ENCODE results near the gene DHX57.
A peak's percentile ranks its signal among the peaks of the same experiment; 100 is the strongest.

The DHX57 gene

DNA sequence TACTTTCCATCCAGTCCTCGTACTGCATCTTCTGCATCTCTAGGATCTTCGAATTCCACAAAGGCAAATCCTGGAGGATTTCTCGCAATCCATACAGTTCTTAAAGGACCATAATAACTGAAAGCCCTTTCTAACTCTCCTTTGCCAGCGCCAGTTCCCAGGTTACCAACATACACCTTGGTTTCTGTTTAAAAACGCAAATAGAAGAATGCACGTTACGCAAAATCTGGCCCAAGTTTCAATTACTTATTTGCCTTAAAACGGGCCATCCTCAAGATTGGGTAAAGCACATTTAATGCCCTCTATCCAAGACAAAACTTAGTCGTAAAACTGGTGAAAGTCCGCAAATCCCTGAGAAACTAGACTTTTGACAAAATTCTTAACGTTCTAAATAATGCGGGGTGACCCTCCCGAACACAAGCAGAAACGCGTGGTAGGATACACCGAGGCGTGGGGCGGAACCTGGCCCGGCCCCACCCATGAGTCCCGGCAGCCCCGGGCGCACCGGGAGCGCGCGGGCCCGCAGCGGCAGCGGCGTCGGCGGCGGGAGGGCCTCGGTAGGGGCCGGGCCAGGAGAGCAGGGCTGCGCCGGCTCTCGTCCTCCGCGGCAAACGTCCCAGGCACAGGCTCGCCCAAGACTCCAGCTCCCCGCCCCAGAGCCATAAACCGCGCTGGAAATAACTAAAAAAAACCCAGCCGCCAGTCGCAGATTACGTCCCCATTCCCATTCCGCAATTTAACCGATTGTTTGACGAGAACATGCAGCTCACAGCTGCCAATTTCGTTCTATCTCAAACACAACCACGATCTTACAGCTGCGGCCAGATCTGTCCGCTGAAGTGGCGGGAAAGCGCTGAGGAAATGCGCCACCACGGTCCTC is 125.5 kb downstream of the DHX57 start:
- DNase-seq (ENCODE audit: low read depth): peak; percentile 29

DNA sequence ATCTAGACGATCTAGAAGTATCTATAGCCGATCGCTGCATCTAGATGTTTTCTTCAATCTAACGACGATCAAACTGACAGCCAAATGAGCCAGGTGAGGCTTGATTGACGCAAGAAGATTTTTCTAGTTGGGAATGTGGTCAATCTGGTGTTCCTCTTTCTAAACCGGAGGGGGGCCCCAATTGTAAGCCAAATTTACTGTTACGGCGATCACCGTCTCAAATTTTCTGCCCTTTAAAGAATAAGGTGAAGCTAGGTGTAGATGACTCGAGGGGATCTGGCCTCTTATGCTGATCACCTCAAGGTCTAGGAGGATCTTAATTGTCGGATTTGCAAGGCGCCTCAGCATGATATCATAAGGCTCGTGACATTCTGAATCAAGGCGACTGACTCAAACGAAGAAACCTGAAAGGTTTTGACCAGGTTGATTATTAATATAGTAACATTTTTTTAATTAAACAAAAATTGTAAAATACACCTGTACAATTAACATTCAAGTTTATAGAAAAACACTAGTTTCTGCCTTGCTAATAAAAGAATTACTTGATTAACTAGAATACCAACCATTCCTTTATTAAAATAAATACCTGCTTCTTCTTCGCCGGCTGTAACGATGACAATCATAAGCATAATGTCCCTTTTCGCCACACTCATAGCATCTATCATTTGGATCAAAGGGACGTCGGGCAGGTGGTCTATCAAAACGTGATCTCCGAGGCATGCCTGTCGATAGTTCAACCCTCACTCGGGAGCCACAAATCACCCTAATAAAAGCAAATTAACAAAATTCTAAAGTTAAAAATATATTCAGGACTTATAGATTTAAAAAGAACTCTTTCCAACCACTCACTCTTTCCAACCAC is 126.6 kb downstream of the DHX57 start:
- DNase-seq (ENCODE audit: low read depth): no peak

DNA sequence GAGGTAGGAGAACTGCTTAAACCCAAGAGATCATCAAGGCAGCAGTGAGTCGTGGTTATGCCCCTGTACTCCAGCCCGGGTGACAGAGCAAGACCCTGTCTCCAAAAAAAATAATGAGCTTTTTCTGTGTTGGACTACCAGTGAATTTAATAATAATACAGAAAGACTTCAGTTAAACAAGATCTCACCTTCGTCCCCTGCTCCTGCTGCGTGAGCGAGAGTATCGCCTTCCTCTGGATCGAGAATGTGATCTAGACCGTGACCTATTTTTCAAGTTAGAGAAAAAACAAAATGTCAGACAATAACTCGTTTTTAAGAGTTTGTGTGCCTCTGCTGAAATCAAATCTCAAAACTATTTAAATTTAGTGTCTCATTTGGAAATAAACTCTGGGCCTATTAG is 127.3 kb downstream of the DHX57 start:
- no peak for DNase-seq (ENCODE audit: low read depth)

DNA sequence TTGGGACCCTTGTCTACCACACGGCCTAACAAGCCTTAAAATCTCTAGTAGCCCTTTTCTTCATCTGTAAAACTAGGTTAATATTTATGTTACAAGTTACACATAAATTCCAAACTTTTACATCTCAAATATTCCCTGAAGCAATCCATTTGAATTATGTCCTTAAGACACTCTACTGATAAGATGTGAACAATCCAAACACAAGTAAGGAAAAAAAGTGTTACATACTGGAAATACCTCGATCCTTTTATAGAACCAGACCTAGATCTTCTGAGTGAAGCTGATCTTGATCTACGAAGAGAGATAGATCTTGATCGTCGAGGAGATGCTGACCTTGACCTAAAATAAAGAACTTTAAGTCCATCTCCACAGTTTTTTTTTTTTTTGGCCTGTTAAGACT is 127.9 kb downstream of the DHX57 start:
- DNase-seq (ENCODE audit: low read depth): no peak

All from activated T-cell treated with anti-CD3 and anti-CD28 coated beads for 24 hours (primary cell).